Endothelial cell (in vitro differentiated cells): ENCODE data around the gene TPRA1. TPM values are rescaled to one million over a fixed set of nuclear protein-coding genes. Genes with fewer than 3 reads are reported as not detected.
A peak's percentile ranks its signal among the peaks of the same experiment; 100 is the strongest.

Source experiments
- DNase-seq: peaks from one replicate; pipeline ENCODE4 v3.0.0; 2021; ENCODE audit warnings: low spot score
- H3K27ac Mint-ChIP-seq: one replicate; pipeline ENCODE4 v1.8.0; 2021; ENCODE audit warnings: mixed read lengths, inconsistent platforms; ENCODE audit not compliant: unreplicated experiment
- H3K27me3 Mint-ChIP-seq: one replicate; pipeline ENCODE4 v1.8.0; 2021; ENCODE audit warnings: mild to moderate bottlenecking, moderate library complexity, mixed read lengths, inconsistent platforms; ENCODE audit not compliant: unreplicated experiment
- H3K36me3 Mint-ChIP-seq: one replicate; pipeline ENCODE4 v1.8.0; 2021; ENCODE audit warnings: mild to moderate bottlenecking, low read depth, mixed read lengths, inconsistent platforms; ENCODE audit not compliant: unreplicated experiment
- H3K4me1 Mint-ChIP-seq: one replicate; pipeline ENCODE4 v1.8.0; 2021; ENCODE audit warnings: mild to moderate bottlenecking, mixed read lengths, inconsistent platforms; ENCODE audit not compliant: unreplicated experiment
- H3K4me3 Mint-ChIP-seq: one replicate; pipeline ENCODE4 v1.8.0; 2021; ENCODE audit warnings: mild to moderate bottlenecking, mixed read lengths, inconsistent platforms; ENCODE audit not compliant: unreplicated experiment
- H3K9me3 Mint-ChIP-seq: one replicate; pipeline ENCODE4 v1.8.0; 2021; ENCODE audit warnings: mixed read lengths, inconsistent platforms; ENCODE audit not compliant: unreplicated experiment
- CTCF ChIP-seq: fragments of 200-600 bp; sonication (generic); IDR thresholded peaks from one replicate; pipeline ENCODE4 v1.5.0; 2021; ENCODE audit warnings: antibody characterized with exemption; ENCODE audit not compliant: unreplicated experiment
- total RNA-seq: library from RNA; stranded (reverse); fragmentation: NEBNext Ultra II Directional; extraction: Animal tissue kit (Norgen Biotek cat#: 25700); gene quantifications from one replicate; pipeline ENCODE4 v1.2.1, GENCODE V29; 2021; ENCODE audit not compliant: unreplicated experiment

The TPRA1 gene
- total RNA-seq, 1 donor from 2014 or later: 36.9 TPM

DNA sequence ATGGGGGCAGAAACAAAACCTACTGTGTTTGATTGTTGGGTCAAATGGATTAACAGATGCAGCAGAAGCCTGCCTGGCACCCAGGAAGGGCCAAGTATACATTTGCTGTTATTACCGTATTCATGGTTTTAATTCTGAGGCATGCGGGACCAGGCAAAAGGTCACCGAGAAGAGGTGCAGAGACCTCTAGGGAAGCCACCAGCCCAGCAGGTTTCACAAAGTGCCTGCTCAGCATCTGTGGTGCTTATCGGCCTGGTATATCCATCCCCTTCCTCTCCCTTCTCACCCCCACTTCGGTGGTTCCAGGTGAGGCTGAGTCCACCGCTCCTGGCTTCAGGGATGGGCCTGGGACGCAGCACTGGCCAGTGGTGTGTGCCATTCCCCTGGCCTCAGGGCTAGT, 13.1 kb downstream of the TPRA1 start:
- Mint-ChIP-seq H3K9me3 (no peaks in the 10 kb centered on the region), H3K4me3 (no peak overlapping the region), H3K27ac (no peak overlapping the region), H3K36me3 (peaks cover 8% of the 10 kb centered on the region), H3K27me3 (peaks cover 2% of the 10 kb centered on the region), H3K4me1 (peaks cover 2% of the 10 kb centered on the region)
- TF ChIP-seq CTCF: no peak
- DNase-seq: no peak

GRCh38 chr3:127574880-127575878, 15.4 kb downstream of the TPRA1 start:
- Mint-ChIP-seq H3K4me3 (no peak overlapping the region), H3K36me3 (peaks cover 19% of the 10 kb centered on the region)

DNA sequence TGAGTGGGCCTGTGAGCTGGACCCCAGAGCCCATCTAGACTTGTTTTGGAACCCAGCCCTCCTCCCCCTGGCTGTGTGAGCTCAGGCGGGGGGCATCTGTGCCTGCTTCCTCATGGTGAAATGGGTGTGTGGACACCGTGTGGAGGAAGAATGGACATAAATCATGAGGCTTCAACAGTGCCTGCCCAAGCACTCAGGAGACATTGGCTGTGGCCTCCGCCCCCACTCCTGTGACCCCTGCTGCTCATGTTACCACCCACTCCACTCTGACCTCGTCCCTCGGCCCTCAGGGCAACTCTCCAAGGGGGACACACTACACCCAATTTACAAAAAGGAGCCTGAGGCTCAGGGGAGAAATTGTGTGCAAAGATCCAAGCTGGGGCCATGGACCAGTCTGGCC, 16.6 kb downstream of the TPRA1 start:
- peaks cover 4% of the 10 kb centered on the region for H3K27me3 Mint-ChIP-seq
- DNase-seq: no peak
- H3K4me1 Mint-ChIP-seq: peaks cover 2% of the 10 kb centered on the region
- no peak overlapping the region for H3K27ac Mint-ChIP-seq
- no peaks in the 10 kb centered on the region for H3K9me3 Mint-ChIP-seq
- TF ChIP-seq CTCF: no peak
- H3K4me3 Mint-ChIP-seq: no peak overlapping the region
- H3K36me3 Mint-ChIP-seq: peaks cover 15% of the 10 kb centered on the region

More at GRCh38 chr3:127574880-127575878, 15.4 kb downstream of the TPRA1 start:
- H3K4me1 Mint-ChIP-seq: peaks cover 2% of the 10 kb centered on the region
- H3K9me3 Mint-ChIP-seq: no peaks in the 10 kb centered on the region
- peak; percentile 95 for TF ChIP-seq CTCF
- no peak overlapping the region for H3K27ac Mint-ChIP-seq
- DNase-seq: peak; percentile 90
- peaks cover 5% of the 10 kb centered on the region for H3K27me3 Mint-ChIP-seq

DNA sequence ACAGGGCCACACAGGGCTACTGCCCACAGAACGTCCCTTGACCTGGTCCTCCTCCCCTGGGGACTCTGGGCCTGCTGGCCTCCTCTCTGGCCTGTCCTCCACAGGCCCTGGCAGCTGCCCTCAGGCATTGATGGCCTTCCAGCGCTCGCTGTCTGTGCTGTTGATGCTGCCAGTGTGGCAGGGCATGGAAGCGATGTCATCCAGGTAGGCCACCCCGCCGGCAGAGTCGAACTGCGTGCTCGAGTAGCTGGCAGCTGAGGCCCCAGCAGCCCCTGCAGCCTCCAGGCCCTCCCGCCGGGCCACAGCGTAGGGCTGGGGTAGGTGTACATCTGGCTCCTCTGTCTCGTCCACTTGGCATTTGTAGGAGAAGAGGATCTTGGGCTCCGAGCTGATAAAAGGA, 17.1 kb downstream of the TPRA1 start:
- no peak overlapping the region for H3K27ac Mint-ChIP-seq
- no peaks in the 10 kb centered on the region for H3K9me3 Mint-ChIP-seq
- no peak overlapping the region for H3K4me3 Mint-ChIP-seq
- TF ChIP-seq CTCF: no peak
- DNase-seq: no peak
- peaks cover 15% of the 10 kb centered on the region for H3K36me3 Mint-ChIP-seq
- peaks cover 4% of the 10 kb centered on the region for H3K27me3 Mint-ChIP-seq
- peaks cover 2% of the 10 kb centered on the region for H3K4me1 Mint-ChIP-seq

DNA sequence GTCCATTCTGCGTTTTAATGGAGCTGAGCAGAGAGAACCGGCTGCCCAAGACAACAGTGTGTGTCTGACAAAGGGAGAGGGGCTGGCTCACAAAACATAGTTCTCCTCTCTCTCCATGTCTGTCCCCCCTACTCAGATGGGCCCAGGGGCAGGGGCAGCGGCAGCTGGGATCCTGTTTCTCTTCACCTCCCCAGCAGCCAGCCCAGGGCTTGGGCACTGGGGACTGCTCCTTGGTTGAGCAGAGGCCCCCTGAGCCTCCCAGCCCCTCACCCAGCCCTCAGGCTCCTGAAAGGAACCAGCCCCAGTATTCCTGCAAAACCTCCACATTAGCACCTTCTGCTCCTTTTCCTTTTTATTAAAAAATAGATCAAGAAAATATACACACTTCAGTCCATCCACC, 17.8 kb downstream of the TPRA1 start:
- peaks cover 2% of the 10 kb centered on the region for H3K4me1 Mint-ChIP-seq
- no peak overlapping the region for H3K27ac Mint-ChIP-seq
- no peak for TF ChIP-seq CTCF
- H3K4me3 Mint-ChIP-seq: no peak overlapping the region
- no peaks in the 10 kb centered on the region for H3K9me3 Mint-ChIP-seq
- H3K36me3 Mint-ChIP-seq: peaks cover 15% of the 10 kb centered on the region
- H3K27me3 Mint-ChIP-seq: peaks cover 4% of the 10 kb centered on the region
- no peak for DNase-seq
